ENCODE results near the gene AHI1.
"Not testable (repeated sequence)": the region's sequence is repeated elsewhere in the genome, so short reads cannot be mapped to it uniquely, and the experiment has no call there.

The AHI1 gene

DNA sequence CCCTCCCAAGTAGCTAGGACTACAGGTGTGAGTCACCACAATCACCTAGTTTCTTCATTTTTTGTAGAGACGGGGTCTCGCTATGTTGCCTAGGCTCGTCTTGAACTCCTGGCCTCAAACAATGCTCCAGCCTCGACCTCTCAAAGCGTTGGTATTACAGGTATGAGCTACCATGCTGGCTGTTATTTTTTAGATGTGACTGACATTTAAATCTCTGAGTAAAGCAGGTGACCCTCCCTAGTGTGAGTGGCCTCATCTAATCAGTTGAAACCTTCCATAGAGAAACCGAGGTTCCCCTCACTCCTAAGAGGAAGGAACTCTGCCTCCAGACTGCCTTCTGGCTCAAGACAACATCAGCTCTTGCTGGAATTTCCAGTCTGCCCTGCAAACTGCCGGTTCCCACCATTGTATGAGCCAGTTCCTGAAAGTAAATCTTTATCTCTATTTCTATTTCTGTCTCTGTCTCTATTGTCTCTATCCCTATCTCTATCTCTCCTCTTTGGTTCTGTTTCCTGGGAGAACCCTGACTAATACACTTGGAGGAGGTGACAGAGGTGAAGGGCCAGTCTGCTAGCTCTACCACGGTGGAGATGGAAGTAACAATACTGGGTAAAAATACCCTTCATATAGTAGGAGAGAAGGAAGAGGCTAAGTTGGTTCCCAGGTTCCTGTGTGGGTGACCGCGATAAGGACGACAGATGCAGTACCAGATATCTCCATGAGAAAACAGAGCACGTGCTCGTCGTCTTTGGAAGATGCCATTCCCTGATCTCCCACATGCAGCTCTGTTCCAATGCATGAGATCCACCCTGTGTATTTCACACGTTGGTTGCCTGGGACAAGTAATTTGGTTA lies 235.4 kb downstream of the AHI1 start:
- no peak for DNase-seq (ENCODE audit: low spot score)

DNA sequence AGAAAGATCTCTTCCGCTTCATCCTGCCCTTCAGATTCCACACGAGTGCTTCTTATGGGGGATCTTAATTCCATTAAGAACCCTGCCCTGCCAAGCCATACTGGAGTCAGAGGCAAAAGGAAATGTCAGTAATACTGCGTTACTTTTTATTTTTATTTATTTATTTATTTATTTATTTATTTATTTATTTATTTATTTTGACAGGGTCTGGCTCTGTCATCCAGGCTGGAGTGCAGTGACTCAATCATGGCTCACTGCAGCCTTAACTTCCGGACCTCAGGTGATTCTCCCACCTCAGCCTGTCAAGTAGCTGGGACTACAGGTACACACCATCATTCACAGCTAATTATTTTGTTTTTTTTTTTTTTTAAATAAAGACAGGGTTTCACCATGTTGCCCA lies 236.9 kb downstream of the AHI1 start:
- no peak for DNase-seq (ENCODE audit: low spot score)

DNA sequence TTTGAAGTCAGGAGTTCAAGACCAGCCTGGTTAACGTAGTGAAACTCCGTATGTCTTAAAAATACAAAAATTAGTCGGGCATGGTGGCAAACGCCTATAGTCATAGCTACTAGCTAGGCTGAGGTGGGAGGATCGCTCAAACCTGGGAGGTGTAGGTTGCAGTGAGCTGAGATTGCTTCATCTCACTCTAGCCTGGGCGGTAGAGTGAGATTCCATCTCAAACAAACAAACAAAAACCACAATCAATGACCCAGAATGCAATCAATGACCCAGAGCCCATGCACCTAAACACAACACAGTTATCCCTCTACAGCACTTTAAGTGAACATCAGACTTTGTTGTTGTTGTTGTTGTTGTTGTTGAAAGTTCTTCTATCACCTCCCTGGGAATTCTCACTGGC lies 238.6 kb downstream of the AHI1 start:
- no peak for DNase-seq (ENCODE audit: low spot score)

DNA sequence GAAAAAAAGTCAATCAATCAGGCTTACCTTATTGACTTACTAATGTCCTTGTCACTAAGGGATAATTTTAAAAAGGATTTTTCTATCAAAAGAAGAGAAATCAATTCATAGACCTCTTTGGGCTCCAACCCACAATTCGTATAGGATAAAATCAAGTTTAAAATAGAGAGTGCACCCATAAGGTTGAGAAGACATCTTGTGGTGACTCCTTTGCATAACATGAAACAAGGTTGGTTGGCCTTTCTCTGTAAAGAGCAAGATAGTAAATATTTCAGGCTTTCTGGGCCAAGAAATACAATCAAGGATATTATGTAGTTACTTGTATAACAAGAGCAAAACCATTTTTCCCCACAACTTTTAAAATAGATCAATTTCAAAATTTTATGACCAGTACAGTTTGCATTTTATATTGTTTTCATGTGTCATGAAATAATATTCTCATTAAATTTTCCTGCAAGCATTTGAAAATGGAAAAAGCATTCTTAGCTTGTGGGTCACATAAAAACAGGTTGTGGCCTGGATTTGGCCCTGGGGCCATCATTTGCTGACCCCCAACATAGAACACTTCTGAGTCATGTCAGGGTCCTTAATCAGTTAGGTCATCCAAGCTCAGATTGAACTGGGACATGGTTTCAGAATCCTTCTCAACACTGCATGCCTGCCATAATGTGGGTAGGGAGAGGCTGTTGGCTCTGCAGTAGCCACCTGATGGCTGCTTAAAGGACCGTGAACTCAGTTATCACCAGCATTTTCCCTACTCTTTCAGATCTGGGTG lies 239.7 kb downstream of the AHI1 start:
- DNase-seq (ENCODE audit: low spot score): no peak

DNA sequence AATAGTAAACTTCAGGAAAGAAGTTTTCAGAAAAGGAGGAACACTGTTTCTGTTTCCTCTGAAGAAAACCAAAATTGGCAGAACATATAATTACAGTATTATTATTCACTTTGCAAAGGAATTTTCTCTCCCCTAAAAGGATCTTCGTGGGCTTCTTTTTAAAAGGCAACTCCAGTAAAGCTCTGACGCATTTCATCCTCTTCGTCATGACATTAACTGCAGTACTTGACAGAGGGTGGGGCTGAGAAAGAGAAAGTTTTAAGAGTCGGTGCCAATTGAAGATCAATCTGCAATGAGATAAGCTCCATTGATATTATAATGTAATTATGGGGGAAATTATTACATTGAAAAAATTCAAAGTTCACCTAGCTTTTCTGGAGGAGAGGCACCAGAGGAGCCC lies 240.7 kb downstream of the AHI1 start:
- no peak for DNase-seq (ENCODE audit: low spot score)

DNA sequence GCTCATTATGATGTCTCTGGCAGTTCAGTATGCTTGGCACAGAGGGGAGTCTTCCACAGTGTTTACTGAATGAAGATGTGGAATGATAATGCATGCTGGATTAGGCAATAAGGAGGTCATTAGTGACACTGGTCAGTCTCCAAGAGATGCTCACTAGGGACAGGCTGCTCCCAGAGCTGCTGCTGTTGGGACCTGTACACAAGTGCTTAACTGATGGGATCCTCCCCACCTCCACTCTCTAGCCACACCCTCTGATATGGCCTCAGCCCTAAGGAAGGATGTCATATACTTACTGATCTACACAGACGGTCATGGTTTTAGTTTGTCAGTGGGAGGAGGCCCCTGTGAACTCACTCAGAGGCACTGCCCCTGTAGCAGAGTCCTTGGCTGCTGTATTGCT lies 243.1 kb downstream of the AHI1 start:
- DNase-seq (ENCODE audit: low spot score): no peak

DNA sequence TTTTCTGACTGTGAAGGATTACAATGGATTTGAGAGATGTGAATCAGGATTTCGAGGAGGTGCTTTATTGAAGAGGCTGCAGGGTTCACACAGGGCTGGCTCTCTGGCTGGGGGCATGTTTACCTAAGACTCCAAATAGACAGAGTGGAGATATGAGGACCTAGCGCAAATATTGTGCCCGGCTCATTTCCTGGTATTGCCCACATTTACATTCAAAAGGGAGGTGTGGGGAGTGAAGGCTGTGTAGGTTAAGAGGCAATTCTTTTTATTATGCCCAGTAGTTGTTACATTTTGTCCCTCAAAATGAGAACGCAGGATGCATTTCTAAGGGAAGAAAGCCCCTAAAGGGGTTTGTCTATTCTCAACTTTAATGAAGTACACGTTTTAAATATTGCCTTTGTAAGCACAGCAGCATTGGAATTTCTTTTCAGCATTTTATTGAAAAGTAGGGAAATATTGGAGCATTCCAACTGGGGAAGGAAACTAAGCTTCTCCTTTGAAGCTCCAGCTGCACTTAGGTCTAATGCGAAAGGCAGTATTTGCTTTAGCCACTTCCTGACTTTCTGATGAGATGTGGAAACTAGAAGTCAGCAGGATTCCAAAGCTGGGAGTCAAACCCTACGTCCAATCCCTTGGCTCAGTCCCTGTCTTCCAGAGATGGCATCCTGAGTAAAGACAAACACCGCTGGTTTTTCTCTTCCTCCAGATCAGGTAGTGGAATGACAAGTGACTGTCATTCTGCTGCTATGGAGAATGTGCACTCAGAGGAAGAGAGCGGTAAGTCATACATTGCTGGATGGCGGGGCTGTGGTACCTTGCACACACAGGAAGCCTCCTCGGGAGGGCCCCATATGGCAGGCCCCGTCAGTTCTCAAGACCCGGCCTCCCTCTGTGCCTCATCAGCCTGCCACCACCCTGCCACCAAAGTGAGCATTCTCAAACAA lies 245.8 kb downstream of the AHI1 start:
- no peak for DNase-seq (ENCODE audit: low spot score)

DNA sequence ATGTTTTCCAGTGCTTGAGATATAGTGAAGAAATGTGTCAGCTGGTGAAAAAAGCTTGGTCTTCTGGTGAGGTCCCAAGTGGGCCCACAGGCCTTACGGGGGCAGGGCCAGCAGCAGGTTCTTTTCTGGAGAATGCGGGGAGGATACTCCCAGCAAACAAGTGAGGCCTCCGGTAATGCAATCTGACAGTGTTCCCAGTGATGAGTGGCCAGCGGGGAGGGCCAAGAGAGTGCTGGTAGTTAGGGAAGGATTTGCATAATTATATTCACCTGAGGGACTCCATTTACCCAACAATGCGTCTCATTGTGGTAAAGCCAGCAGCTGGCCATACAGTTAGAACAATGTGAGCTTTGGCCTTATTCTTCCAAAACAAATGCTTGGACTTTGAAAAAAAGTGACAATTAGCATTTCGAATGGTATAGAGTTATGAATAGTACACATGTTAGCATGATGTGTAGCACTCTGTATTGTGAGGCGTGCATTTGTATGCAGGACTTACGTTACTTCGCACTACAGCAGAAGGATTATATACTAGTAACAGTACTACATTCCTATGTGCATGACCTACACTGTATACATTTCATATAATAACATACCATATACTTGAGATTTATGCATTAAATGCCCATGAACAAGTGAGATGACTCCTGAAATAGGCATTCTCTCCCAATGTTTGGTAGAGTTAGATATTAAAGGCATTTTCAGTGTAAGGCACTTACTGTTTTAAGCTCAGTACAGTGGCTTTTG lies 246.6 kb downstream of the AHI1 start:
- no peak for DNase-seq (ENCODE audit: low spot score)

DNA sequence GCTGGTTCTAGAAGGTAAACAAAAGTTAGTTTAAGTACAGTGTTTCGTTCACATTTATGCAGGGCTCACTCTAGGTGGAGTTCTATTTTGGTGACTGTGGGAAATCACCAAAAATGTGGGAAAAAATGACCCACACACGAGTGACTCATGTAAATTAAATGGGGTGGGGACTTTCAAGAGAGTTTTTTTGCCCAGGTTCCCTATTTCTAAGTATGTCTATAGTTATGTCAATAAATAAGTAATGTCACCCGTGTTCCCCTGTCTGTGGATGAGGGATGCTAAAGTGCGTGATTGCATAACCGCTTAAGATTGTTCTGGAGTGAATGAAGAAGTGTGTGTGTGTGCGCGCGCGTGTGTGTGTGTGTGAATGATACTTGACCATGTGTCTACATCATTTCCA lies 247.3 kb downstream of the AHI1 start:
- DNase-seq (ENCODE audit: low spot score): no peak

DNA sequence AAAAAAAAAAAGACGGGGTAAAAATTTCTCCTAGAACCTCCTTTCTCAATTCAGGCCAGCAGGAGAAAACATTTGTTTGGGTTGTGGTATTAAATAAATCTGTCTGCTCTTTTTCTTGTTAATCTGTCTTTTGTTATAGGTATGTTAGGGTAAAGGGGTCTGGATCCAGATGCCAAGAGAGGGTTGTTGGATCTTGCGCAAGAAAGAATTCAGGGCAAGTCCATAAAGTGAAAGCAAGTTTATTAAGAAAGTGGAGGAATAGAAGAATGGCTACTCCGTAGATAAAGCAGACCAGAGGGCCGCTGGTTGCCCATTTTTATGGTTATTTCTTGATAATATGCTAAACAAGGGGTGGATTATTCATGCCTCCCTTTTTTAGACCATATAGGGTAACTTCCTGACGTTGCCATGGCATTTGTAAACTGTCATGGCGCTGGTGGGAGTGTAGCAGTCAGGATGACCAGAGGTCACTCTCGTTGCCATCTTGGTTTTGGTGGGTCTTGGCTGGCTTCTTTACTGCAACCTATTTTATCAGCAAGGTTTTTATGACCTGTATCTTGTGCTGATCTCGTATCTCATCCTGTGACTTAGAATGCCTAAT lies 251.0 kb downstream of the AHI1 start:
- not testable (repeated sequence) for DNase-seq (ENCODE audit: low spot score)

DNA sequence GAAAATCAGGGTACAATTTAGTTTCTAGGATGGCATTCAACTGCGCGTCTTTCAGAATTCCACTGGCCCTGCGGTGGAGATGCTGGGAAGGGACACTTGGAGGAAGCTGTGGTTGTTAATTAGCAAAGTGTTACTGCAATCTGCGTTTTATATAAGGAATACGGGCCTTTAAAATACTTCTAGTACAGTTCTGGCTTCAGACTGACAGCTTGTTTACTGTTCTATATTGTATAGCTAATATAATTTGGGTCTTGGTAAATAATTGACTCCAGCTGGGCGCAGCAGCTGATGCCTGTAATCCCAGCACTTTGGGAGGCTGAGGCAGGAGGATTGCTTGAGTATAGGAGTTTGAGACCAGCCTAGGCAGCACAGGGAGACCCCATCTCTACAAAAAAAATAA lies 252.7 kb downstream of the AHI1 start:
- DNase-seq (ENCODE audit: low spot score): no peak

DNA sequence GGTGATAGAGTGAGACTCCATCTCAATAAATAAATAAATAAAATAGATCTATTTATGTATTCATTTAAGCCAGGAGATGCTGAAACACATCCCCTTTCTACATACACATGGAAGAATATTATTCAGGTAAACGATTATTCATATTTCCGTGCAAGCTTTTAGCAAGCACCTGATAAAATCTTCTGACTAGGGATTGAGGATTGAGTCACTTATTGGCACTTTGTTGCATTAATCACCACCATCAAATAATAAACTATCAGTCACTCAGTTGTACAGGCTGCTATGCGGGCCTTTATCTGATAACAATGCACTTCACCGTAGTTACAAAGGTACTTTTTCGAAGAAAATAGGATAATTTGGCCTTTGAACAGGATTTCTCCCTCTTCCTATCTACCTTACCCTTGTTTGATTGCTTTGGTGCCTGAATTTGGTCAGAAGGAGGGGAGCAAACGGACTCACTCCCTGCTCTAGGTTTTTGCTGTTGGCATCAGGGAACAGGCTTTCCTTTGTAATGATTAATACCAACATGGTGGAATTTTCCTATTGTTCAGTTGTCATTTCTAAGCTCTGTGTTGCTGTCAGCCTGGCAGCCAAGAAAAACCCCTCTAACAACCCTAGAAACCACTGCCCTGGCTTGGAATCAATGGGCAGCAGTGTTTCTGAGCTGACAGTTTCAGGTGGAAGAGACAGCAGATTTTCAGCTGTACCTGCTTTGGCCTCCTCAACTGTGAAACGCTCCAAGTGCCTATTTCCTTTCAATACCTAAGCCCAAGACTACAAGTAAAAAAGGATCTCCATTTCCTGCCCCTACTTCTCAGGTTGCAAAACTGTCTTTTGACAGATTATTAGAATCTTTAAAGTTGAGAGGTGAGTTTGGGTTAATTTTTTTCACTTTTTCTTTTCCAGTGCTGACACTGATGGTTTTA lies 253.4 kb downstream of the AHI1 start:
- DNase-seq (ENCODE audit: low spot score): no peak

DNA sequence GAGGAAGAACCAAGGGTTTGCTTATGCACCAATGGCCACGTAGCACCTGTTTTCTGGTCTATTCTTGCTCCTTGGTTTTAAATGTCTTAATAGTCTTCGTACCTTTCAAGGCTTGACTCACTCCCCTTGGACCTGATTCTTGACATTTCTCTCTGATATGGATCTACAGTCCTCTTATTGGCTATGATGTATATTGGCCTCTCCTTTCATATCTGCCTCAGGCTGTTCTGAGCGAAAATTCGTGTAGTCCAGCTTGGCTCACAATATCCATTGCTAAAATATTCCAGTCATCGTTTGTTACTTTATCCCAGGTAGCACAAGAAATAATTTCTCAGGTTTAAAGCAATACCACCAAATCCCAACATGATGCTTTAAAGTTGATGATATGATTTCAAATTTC lies 256.8 kb downstream of the AHI1 start:
- no peak for DNase-seq (ENCODE audit: low spot score)

DNA sequence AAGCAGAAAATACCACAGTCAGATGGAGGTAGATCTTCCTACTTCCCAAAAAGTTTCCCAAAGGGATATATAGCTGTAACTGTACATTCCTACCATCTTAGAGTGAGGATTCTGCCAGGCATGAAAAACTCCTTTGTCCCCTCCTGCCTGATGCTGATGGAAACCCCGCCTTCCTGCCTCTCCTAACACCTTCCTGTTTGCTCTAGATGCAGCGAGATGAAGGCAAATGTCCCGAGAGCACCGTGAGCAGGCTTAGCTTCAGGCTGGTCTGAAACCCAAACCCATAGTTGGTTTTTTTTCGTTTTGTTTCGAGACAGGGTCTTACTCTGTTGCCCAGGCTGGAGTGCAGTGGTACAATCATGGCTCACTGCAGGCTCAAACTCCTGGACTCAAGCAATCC lies 260.8 kb downstream of the AHI1 start:
- no peak for DNase-seq (ENCODE audit: low spot score)

DNA sequence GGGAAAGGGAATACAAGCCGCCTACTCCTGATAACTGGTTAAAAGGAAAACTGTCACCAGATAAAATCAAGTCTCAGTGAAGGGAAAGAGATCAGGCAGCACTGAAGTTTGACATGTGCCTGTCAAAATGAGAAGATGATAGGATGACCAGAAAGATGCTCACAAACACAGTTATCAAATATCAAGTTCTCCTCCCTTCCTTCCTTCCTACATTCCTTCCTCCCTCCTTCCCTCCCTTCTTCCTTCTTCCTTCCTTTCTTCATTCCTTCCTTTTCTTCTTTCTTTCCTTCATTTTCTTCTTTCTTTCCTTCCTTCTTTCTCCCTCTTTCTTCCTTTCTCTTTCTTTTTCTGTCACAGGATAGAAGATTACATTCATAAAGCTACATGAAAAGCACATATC lies 261.2 kb downstream of the AHI1 start:
- DNase-seq (ENCODE audit: low spot score): no peak

DNA sequence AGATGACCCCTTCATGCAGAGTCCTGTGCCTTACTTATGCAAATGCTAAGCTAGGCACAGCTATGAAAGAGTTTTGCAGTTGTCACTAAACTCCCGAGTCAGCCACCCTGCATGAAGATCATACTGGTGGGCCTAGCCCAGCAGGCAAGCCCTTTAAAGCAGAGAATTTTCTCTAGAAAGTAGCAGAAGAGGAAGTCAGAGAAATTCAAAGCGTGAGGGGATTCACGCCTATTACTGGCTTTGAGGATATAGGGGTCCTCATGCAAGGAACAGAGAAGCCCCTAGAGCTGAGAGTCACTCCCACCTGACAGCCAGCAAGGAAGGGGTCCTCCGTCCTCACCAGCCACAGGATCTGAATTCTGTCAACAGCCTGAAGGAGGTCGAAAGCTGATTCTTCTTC lies 261.8 kb downstream of the AHI1 start:
- no peak for DNase-seq (ENCODE audit: low spot score)

DNA sequence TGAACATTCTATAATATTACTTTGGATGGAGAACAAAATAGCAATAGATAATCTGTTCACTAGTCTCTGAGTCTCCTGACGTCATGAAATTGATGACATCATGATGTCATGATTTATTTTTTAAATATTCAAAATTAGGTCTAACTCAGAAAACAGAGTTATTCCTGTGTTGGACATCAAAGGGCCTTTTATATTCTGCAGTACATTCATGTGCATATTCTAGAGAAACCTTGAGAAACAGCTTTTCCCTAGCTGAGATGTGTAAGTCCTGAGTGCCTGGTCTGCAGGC lies 263.1 kb downstream of the AHI1 start:
- DNase-seq (ENCODE audit: low spot score): no peak

DNA sequence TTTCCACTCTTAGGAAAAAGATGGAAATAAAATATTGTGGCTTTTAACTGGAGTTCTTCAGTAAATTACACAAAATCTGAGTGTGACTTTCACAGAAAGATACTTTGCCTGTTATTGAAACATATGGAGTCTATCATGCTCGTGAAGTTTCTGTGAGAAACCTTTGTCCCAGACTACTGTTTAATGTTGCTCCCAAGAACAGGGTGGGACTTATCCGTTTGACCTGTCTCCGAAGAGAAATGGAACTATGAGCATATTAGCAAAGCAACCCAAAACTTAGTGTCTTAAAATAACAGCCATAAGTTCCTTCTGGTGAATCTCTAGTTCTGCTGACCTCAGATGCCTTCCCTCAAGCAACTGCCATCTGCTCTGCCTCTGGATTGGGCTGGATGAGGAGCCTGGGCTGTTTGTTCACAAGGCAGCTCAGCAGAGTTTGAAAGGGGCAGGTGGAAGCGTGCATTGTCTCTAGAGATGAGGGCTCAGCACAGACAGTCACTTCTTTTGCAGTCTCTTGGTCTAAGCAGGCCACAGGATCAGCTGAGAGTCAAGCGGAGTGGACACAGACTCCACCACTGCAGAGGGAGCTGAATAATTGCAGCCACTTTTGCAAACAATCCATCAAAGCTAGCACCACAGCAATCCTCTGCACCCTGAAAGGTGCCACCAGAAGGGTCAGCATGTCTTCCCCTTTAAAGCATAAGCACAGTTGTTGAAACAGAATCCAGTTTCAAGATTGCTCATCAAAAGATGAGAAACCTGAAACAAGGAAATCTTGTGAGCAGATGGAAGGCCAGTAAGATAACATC lies 263.7 kb downstream of the AHI1 start:
- no peak for DNase-seq (ENCODE audit: low spot score)

All from left forelimb (tissue), 1 donor.